NCI-H524 (cell line): Measurements from ENCODE around the gene PORCN.
"Not testable (repeated sequence)": the region's sequence is repeated elsewhere in the genome, so short reads cannot be mapped to it uniquely, and the experiment has no call there.

Experiments
- DNase-seq, 2 experiments: peaks; one replicate each; lab custom pipeline; 2025; lab: John Stamatoyannopoulos, UW

The PORCN gene

GRCh38 chrX:48540480-48540879 lies 31.7 kb downstream of the PORCN start:
- DNase-seq, result no peak

DNA sequence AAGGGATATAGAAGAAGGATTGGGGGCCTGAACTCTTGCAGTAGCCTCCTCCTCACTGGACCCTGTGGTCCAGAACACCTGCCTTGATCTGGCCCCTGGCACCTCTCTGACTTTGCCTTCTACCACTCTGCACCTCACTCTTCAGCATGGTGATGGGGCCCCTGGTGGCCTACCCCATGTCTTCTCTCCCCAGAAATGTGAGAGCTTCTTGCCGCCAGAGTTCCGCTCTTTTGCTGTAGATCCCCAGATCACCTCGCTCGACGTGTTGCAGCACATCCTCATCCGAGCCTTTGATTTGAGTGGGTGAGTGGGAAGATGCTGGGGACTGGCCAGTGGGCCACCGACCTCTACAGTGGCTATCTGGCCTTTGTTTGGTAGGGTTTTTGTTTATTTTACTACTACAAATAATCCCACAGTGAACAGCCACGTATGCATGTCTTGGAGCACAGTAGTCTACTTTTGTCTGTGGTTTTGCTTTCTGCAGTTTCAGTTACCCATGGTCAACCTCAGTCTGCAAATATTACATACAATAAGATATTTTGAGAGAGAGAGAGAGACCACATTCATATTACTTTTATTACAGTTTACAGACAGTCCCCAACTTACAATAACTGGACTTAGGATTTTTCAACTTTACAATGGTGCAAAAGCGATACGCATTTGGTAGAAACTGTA lies 32.5 kb downstream of the PORCN start:
- DNase-seq, result no peak

GRCh38 chrX:48548871-48549270 lies 40.1 kb downstream of the PORCN start:
- DNase-seq, result no peak

- not testable (repeated sequence) for DNase-seq
Measured at GRCh38 chrX:48555731-48556325, 47.0 kb downstream of the PORCN start.

- DNase-seq, result no peak
Measured at GRCh38 chrX:48558271-48558670, 49.5 kb downstream of the PORCN start.

DNA sequence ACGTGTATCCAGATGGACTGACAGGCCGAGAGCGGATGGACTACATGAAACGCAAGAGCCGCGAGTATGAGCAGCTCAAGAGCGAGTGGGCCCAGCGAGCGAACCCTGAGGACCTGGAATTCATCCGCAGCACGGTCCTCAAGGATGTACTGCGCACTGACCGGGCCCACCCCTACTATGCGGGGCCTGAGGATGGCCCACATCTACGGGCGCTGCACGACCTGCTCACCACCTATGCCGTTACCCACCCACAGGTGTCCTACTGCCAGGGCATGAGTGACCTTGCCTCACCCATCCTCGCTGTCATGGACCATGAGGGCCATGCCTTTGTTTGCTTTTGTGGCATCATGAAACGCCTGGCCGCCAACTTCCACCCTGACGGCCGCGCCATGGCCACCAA lies 50.8 kb downstream of the PORCN start:
- DNase-seq, result no peak

GRCh38 chrX:48560056-48560455 lies 51.3 kb downstream of the PORCN start:
- no peak for DNase-seq

GRCh38 chrX:48560681-48561080 lies 51.9 kb downstream of the PORCN start:
- DNase-seq, result no peak

DNA sequence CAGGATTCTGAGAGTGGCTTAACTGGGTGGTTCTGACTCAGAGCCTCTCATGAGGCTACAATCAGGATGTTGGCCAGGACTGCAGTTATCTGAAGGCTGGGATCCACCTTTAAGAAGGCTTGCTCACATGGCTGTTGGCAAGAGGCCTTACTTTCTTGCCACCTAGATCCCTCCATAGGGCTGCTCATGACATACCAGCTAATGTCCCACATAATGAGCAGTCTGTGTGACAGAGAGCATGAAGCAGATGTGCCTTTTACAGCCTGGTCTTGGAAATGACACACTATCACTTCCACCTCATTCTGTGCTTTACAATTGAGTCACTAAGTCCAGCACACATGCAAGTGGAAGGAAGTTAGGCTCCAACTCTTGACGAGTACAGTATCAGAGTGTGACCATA lies 61.2 kb downstream of the PORCN start:
- DNase-seq, result no peak
